ENCODE results near the gene CDYL2.

GRCh38 chr16:80667925-80668324 is 136.5 kb downstream of the CDYL2 start:
- TF ChIP-seq CTCF (IDR thresholded peaks at IDR 0.05; ENCODE audit: extremely low read depth in 1 of 2, insufficient read depth in 1 of 2, low read depth in 1 of 2, low read length in 2 of 2): no peak
- no peak for TF ChIP-seq POLR2A (IDR thresholded peaks at IDR 0.05; ENCODE audit: low read depth, low read length)
- no peak for TF ChIP-seq POLR2AphosphoS5 (IDR thresholded peaks at IDR 0.05; ENCODE audit: insufficient read depth, low read depth, low read length)
- no peak for TF ChIP-seq EZH2 (IDR thresholded peaks at IDR 0.05; ENCODE audit: borderline replicate concordance, low read depth, low read length, severe bottlenecking)
- TF ChIP-seq GATA2 (IDR thresholded peaks at IDR 0.05; ENCODE audit: insufficient read depth, insufficient read length, low read depth, low read length): no peak
- no peak for TF ChIP-seq MAX (IDR thresholded peaks at IDR 0.05; ENCODE audit: insufficient read depth, insufficient read length)
- TF ChIP-seq MYC (IDR thresholded peaks at IDR 0.05; ENCODE audit: low read depth, low read length): no peak
- no peak for TF ChIP-seq JUN (IDR thresholded peaks at IDR 0.05; ENCODE audit: borderline replicate concordance, insufficient read depth, insufficient read length, low read depth)
- TF ChIP-seq FOS (IDR thresholded peaks at IDR 0.05; ENCODE audit: borderline replicate concordance, insufficient read depth, low read length): no peak
